GM12892 (cell line): ENCODE measurements around the gene CTXN1.

ENCODE experiments used
- DNase-seq: peaks from one replicate; pipeline ENCODE4 v3.0.0; 2011; ENCODE audit not compliant: insufficient read length
- FAIRE-seq: peaks from 2 replicates; lab custom pipeline; 2011; peaks lifted over from hg19 to GRCh38; lab: Jason Lieb, UNC
- POLR2A ChIP-seq: IDR thresholded peaks from 2 replicates; pipeline ENCODE4 v1.6.1; 2011; ENCODE audit warnings: low read depth, low read length, control low read depth
- POLR2AphosphoS5 ChIP-seq: IDR thresholded peaks from 2 replicates; pipeline ENCODE4 v1.6.1; 2011; ENCODE audit warnings: low read depth, low read length, control low read depth
- TAF1 ChIP-seq: IDR thresholded peaks from 2 replicates; pipeline ENCODE4 v1.6.1; 2011; ENCODE audit warnings: low read depth, mild to moderate bottlenecking, control low read depth, low read length, borderline replicate concordance

CTXN1 gene

DNA sequence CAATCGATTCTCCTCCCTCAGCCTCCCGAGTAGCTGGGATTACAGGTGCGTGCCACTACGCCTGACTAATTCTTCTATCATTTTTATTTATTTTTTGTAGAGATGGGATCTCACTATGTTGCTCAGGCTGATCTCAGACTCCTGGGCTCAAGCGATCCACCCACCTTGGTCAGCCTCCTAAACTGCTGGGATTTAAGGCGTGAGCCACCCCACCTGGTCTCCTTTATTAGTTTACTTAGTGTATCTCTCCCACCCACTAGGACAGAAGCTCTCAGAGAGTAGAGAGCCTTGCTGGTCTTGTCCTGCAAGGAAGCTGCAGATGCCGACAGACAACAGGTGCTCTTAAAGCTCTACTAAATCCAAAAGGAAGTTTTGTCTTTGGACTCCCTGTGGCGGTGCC lies 40.1 kb downstream of the CTXN1 start:
- no peak for TF ChIP-seq POLR2A
- TF ChIP-seq POLR2AphosphoS5 = no peak
- no peak for TF ChIP-seq TAF1
- FAIRE-seq (no peak), DNase-seq (no peak)

DNA sequence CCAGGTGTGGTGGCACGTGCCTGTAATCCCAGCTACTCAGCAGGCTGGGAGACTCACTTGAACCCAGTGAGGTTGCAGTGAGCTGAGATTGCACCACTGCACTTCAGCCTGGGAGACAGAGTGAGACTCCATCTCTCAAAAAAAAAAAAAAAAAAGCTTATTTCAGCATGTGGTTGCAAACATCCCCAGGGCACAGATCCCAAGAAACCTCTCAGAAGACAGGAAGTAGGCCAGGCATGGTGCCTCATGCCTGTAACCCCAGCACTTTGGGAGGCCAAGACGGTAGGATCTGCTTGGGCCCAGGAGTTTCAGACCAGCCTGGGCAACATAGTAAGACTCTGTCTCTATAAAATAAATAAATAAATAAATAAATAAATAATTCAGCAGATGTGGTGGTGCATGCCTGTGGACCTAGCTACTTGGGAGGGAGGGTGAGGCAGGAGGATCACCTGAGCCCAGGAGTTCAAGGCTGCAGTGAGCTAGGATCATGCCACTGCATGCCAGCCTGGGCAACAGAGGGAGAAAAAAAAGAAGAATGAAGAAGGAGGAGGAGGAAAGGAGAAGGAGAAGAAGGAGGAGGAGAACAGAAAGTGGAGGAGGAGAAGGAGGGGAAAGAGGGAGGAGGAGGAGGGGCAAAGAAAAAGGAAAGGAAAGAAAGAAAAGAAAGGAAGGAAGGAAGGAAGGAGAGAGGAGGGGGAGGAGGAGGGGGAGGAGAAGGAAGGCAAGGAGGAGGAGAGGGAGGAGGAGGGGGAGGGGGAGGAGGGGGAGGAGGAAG lies 42.0 kb downstream of the CTXN1 start:
- FAIRE-seq (no peak), DNase-seq (no peak)
- TF ChIP-seq TAF1 = no peak
- TF ChIP-seq POLR2AphosphoS5 = no peak
- no peak for TF ChIP-seq POLR2A

- FAIRE-seq = no peak
These were observed 42.8 kb downstream of the CTXN1 start for GRCh38 chr19:7883105-7883504.

DNA sequence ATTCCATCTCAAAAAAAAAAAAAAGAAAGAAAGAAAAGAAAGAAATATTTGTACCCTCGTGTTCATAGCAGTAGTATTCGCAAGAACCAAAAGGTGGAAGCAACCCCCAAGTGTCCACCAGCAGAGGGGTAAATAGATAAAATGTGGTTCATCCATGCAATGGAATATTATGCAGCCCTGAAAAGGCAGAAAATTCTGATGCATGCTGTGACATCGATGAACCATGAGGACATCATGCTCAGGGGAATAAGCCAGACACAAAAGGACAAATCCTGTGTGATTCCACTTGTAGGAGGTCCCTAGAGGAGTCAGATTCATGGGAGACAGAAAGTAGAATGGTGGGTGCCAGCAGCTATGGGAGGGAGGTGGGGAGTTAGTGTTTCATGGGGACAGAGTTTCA lies 44.0 kb downstream of the CTXN1 start:
- TF ChIP-seq POLR2AphosphoS5 = no peak
- FAIRE-seq = no peak

More at GRCh38 chr19:7883105-7883504, 42.8 kb downstream of the CTXN1 start:
- TF ChIP-seq POLR2AphosphoS5 = no peak
- no peak for TF ChIP-seq TAF1
- TF ChIP-seq POLR2A = no peak
- no peak for DNase-seq

DNA sequence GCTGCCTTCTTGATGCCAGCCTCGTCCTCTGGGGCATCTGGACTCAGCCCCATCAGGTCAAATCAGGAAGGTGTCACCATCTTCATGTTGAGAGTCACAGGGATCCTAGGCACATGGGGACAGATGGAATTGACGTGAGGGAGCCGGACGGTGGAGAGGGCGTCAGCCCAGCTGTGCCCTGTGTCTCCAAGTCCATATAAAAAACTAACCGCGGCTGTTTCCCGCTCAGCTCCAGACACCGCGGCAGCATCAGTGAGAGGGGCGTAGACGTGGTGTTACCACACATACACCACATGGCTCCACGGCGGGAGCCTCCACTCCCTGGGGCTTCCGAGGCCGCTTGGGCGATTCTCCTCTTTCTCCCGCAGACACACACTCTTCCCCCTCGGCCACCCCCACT lies 46.1 kb downstream of the CTXN1 start:
- DNase-seq = no peak
- no peak for FAIRE-seq
- TF ChIP-seq POLR2AphosphoS5 (no peak), POLR2A (no peak), TAF1 (no peak)

More for the DNA sequence above, 44.0 kb downstream of the CTXN1 start:
- DNase-seq = no peak

DNA sequence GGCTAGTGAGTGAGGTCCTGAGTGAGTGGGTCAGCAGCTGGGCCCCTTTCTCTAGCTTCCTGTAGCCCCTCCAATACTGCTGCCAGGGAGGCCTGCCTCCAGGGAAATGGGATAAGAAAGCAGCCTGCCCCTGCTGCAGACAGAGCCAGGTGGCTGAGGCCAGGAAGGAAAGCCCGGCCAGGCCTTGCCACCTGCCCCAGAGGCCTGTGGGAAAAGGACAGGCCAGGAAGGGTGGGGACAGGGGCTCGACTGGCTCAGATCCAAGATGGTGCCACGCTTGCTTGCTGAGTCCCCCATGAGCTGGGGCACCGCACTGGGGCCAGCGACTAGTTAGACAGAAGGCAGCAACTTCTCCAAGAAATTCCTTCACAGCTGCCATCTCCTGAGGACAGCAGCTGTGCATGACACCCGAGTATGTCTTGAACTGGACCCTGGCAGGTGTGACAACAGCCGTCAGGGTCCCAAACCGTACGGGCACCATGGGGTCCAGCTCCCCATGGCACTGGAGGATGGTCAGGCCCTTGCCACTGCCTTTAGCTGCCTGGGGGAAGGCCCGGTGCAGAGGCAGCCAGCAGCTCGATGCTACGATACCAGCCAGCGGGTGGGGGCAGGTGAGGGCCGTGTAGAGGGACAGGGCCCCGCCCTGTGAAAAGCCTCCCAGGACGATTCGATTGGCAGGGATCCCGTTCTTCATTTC lies 46.7 kb downstream of the CTXN1 start:
- DNase-seq (no peak), FAIRE-seq (no peak)
- no peak for TF ChIP-seq POLR2AphosphoS5
- no peak for TF ChIP-seq TAF1
- no peak for TF ChIP-seq POLR2A

DNA sequence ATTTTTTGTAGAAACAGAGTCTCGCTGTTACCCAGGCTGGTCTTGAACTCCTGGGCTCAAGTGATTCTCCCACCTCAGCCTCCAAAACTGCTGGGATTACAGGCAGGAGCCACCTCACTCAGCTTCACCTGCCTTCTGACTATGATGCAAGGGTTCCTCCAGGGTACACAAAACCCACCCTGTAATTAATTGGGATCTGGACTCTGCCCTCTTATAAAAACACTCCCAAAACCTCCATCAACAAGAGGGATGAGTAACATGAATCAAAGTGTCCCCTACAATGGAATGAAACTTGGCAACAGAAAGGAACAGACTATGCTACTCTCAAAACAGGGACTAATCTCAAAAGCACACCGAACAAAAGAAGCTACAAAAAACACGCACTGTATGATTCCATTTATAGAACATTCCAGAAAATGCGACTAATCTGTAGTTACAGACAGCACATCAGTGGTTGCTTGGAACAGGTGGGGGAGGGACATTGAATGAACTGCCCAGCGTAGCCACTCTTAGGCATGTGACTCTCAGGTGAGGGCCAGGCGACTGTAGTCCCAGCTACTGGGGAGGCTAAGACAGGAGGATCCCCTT lies 48.6 kb downstream of the CTXN1 start:
- FAIRE-seq (no peak), DNase-seq (no peak)
- TF ChIP-seq POLR2AphosphoS5 (no peak), POLR2A (no peak), TAF1 (no peak)

DNA sequence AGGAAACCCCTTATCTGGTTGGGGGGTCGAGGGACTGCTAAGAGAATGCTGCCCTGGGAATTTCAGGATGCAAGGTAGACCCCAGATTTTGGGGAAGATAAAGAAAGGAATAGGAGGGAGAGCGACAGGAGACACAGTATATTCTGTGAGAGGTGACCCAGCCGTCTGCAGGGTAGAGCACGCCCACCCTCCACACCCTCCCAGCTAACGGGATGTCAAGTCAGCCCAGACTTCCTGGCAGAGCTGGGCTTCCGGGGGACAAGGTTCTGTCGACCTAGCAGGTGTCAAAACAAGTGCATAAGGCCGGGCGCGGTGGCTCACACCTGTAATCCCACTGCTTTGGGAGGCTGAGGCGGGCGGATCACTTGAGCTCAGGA lies 51.0 kb downstream of the CTXN1 start:
- TF ChIP-seq POLR2A (no peak), TAF1 (no peak), POLR2AphosphoS5 (no peak)

More for the DNA sequence above, 51.0 kb downstream of the CTXN1 start:
- DNase-seq = no peak
- no peak for FAIRE-seq
